HG03469 (cell line): Measurements from ENCODE around the gene SMIM3.
A peak's percentile ranks its signal among the peaks of the same experiment; 100 is the strongest.
"Not testable (repeated sequence)": the region's sequence is repeated elsewhere in the genome, so short reads cannot be mapped to it uniquely, and the experiment has no call there.

Source experiments
- ATAC-seq: cut with Tn5 transposase; IDR thresholded peaks from one replicate; pipeline ENCODE4 v1.9.1; 2021; ENCODE audit warnings: mild to moderate bottlenecking, moderate library complexity, moderate number of reproducible peaks; ENCODE audit not compliant: unreplicated experiment

The SMIM3 gene, protein sequence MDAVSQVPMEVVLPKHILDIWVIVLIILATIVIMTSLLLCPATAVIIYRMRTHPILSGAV

DNA sequence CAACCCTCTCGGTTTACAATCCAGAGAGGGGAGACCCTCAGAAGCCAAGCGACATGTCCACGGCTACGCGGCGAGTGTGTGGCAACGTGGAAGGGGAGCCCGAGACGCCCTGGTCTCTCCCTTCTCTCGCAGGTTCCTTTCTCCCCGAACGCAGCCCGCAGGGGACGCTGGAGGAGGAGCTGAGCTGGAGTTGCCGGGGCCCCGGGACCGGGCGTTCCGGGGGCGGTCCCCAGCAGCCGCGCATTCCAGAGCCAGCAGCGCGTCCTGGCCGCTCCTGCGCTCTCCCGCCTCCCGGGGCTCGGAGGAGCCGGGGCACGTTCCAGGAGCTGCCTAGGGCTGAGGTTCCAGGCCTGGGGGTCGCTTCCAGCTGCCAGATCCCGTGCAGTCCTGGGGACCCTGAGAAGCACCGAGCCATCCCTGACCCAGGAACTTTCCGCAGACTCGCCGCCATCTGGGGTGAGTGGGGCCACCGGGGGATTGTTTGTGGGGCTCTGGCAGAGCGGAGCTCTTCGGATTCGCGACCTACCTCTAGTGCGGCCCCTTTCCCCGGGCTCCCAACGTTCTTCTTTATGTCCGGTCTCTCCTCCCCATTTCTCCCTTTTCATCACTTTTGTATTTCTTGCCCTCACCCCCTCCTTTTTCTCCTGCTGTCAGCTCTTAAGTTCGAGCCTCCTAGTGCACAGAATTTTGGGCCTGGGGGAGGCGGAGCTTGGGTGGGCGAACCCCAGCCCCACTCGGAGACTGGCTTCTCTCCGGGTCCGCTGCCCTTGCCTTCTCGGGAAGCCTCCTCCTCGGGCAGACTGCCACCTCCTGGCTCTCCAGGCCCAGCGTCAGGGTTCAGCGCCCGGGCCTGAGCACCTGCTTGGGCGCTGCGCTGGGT lies at the start of gene SMIM3:
TSS of gene SMIM3 (plus strand) at position 241 of the 880 bp plus-strand sequence. CDS start 16,684 bp downstream, outside the sequence.
- no peak for ATAC-seq

DNA sequence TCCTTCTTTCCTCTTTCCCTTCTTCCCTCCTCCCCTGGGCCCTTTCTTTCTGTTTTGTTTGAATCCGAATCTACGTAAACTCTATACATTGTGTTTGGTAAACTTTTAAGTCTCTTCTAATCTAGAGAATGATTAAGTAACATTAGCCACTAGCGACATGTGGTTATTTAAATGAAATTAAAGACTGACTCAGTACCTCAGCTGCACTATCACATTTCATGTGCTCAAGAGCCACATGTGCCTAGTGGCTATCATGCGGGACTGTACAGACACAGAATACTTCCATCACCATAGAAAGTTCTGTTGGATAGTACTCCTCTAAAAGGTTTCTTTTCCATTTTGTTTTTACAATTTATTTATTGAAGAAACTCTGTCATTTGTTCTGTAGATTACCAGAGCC lies 48.7 kb upstream of the SMIM3 start:
- no peak for ATAC-seq

DNA sequence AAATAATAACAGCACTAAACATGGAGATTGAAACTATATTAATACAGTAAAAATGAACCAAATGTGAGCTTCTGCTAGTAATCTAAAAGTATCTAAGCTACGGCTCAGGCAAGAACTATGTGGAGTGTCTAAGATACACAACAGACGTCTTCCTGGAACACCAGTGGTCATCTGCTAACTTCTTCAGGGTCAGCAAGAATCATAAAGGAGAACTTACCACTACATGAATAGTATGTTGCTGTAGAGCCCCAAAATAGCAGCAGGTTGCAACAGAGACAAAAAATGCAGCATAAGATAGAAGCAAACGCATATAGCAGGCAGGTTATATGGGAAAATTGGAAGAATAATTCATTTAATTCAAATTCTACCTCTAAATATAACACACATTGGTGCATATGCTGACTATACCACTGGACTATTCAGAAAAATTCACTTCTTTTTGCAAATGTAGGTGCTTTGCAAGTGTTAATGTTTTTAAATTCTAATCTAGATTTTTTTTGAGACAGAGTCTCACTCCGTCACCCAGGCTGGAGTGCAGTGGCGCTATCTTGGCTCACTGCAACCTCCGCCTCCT lies 46.8 kb upstream of the SMIM3 start:
- ATAC-seq = no peak

DNA sequence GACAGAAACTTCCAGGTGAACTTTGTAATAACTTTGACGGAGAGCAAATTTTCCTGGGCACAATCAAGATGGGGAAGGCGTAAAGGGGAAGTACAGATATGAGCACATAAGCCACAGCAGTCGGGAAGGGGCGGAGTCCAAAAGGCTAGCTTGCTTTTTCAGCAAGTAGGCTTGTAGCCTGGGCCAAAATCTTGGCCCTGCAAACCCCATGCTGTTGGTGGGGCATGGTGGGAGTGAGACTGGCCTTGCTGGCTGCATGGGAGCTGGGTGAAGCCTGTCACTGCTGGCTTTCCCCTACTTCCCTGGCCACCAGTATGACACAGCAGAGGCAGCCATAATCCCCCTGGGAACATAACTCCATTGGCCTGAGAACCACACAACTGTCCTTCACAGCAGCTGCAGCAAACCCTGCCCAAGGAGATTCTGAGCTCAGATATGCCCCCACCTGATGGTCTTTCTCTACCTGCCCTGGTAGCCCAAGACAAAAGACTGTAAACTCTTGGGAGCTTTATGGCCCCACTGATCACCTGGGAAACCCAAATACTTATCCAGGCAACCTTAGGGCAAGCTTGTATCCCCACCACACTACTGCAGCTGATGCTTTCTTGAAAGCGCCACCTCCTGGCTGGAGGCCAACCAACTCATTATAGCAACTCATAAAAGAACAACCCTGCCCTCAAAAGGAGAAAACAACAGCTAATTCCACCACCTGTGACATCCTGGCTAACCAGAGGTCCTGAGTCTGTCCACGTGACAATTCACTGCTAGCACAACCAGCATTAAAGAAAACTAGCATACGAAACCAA lies 43.8 kb upstream of the SMIM3 start:
- no peak for ATAC-seq

DNA sequence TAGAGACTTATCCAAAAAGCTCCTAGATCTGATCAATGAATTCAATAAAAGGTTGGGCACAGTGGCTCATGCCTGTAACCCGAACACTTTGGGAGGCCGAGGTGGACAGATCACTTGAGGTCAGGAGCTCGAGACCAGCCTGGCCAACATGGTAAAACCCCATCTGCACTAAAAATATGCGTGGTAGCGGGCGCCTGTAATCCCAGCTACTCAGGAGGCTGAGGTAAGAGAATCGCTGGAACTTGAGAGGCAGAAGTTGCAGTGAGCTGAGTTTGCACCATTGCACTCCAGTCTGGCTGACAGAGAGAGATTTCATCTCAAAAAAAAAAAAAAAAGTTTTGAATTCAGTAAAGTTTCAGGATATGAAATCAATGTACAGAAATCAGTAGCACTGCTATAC lies 39.7 kb upstream of the SMIM3 start:
- ATAC-seq = no peak

DNA sequence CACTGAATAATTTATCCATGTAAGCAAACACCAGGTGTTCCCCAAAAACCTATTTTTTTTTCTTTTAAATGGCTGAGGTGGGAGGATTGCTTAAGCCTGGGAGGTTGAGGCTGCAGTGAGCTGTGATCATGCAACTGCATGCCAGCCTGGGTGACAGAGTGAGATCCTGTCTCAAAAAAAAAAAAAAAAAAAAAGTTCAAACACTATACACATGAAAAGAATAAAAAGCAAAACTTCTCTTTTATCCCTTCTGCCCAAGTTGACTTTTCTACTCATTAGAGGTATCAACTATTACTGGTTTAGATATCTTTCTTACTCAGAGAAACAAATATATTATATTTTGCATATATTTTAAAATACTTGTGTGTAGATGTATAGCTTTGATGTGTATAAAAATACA lies 37.6 kb upstream of the SMIM3 start:
- ATAC-seq = no peak

DNA sequence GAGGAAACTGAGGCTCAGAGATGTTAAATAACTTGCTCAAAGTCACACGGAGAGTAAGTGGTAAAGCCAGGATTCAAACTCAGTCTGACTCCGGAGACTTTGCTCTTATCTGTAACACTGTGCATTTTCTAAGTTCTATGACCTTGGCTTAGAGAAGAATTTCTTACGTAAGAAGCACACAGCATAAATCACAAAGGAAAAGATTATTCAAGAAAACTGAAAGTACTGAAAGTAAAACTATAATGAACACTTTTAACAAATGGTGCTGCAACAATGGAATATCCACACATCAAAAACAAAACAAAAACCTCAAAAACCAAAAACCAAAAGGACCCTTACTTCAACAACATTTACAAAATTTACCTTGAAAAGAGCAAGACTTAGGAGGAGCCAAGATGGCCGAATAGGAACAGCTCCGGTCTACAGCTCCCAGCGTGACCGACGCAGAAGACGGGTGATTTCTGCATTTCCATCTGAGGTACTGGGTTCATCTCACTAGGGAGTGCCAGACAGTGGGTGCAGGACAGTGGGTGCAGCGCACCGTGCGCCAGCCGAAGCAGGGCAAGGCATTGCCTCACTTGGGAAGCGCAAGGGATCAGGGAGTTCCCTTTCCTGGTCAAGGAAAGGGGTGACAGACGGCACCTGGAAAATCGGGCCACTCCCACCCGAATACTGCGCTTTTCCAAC lies 36.0 kb upstream of the SMIM3 start:
- ATAC-seq = not testable (repeated sequence)

DNA sequence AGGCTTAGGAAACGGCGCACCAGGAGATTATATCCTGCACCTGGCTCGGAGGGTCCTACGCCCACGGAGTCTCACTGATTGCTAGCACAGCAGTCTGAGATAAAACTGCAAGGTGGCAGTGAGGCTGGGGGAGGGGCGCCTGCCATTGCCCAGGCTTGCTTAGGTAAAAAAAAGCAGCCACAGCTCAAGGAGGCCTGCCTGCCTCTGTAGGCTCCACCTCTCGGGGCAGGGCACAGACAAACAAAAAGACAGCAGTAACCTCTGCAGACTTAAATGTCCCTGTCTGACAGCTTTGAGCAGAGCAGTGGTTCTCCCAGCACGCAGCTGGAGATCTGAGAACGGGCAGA lies 35.4 kb upstream of the SMIM3 start:
- not testable (repeated sequence) for ATAC-seq

DNA sequence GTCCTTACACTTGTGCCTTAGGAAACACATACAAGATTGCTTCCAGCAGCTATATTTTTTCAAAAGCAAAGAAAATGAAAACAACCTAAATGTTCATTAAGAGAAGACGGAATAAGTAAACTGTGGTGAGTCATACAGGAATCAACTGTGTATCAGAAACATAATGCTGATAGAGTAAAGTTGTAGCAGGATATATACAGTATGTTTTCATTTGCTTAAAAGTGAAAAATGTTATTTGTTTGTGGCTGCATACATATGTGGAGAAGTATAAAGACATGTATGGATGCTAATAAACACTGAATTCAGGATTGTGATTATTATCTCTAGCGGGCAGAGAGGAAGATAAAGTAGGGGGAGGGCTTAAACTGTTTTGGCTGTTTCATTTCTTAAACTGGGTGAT lies 28.1 kb upstream of the SMIM3 start:
- ATAC-seq = no peak

DNA sequence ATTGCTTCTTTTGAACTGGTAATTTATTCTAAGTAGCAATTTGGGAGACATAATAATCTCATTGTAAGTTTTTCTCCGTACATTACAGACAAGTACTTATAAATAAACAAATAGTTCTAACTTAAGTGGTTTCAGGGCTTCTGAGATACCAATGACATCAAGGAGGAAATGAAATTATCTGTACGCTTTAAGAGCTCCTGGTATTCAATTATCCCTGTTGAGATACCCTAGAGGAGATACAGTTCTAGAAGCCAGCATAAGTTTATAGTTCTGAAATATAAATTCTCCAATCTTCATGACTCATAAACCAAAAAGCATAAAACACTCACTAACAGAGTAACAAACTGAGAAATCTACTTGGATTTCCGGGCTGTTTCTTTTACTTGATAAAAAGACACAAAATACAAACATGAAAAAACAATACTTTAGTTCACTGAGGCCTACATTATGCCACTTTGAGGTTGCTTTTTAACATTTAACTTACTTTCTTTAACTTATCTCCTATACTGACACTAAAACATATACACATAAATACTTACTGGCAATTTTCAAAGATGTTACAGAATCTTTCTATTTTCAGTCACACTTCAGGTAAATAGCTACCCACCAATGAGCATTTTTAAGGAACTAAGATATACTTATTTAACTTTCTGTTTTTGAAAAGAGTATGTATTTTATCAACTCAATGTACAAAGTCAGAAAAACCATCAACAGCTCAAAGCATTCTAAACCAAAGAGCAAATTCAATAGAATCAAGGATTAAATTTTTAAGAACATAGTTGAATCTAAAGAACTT lies 27.3 kb upstream of the SMIM3 start:
- ATAC-seq = no peak

DNA sequence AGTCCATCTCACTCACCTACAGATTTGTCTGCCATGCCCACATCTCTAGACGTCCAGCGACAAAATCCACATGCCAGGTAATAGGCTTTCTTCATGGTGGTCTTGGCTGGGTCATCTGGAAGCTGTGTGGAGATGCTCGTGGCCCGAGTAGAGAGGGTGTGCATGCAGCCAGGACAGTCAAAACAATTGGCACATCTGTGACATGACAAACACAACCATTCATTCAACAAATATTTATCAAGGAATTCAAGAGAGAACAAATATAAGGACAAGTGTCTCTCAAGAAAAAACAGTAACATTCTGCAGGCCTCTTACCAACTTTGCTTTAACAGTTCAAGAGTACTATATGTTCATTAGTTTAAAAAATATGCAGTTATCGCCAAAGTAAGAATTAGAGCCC lies 25.1 kb upstream of the SMIM3 start:
- no peak for ATAC-seq

DNA sequence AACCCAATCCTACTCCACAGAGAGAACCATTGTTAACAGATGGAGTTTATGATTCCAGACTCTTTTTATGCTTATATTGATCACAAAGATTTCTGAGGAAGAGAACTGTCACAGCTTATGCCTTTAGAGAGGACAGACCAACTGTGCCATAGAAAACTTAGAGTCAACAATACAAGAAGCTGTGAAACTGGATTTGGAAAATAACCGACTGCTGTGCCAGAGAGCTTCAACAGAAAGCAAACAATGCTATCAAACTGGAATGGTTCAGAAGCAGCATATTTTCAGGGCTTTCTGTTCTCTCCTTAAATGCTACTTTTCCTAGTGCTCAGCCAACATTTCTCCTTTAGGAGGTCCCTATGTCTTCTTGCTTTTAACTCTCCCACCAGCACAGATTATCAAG lies 24.7 kb upstream of the SMIM3 start:
- no peak for ATAC-seq

DNA sequence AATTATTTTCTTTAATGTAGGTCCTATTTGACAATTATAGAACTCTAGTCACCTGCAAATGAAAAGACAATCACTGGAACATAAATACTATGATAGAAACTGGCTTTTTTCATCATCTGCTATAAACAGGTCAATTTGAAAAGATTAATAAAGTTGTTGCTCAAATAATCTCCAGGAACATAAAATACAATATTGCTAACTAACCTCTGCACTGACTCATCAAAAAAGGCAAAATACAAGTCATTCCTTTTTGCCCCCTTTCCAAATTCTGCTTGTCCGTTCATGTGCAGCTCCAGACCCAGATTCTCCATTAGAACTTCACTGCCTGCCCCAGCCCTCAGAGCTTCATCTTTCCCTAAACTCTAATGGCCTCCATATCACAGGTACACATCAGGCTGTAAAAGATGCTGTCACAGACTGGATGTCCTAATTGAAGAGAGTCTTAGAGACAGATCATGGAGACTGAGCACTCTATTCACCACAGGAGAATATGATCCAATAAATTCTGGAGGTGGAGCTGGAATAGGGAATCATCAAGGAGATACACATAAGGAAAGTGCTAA lies 21.4 kb upstream of the SMIM3 start:
- ATAC-seq = no peak

DNA sequence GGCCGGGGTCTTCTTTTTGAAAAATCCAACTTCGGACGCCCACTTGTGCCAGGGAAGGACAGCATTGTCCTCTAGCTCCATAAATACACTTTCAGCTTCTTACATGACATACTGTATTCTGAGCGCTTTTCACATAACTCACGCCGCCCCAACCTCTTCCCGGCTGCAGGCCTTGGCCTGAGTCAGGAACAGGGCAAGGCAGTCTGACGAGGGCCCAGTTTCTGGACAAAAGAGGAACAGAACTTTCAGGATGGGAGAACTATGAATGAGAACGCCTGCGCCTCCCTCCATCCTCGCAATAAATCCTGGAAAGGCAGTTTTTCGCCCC lies 20.4 kb upstream of the SMIM3 start:
- peak; percentile 1 for ATAC-seq

DNA sequence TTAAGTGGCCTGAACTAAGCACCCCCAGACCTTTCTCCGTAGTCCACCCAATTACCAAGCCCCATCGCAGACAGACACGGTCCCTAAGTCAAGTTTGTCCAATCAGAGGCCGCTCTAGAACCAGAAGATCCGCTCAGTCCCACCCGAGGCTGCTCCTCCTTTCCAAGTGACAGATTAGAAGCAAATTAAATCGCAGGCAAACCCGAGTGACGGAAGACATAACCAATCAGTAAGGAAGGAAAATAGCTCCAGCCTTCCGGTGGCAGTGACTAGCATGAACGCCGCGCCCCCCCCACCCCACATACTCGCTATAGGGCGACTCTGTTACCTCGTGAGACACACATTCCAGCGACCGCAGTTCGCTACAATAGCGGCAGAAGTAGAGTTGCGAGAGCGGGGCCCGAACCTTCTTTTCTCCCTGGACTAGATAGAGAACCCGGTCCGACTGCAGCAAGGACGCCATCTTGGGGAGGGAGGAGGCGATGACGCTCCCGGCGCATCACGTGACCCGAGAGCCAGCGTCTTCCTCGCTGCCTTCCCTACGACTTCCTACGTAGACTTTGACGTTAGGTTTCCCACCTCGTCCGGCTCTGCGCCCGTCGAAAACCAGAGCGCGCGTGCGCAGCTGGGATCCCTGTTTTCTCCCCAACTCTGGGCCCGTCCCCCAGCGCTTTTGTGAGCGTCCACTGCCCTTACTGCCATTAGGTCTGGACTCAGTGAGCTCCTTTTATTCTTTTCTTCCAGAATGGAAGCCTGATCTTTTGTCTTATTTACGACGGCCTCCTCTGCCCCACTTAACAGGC lies 19.8 kb upstream of the SMIM3 start, which contains the start of gene DCTN4:
TSS of gene DCTN4 (minus strand) at position 487 of the 803 bp plus-strand sequence. CDS start at position 463, 24 bp downstream.
- ATAC-seq = peak; percentile 92

DNA sequence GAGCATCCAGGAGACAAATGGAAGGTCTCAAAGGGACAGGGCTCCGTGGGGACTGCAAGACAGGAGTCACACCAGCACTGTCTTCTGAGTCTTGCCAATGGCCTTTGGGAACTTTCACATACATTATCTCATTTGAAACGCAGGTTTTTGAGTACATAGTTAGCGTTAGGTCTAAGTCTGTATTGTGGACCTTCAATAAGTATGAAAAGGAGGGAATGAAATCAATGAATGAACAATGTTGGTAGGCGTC lies 19.3 kb upstream of the SMIM3 start:
- ATAC-seq = no peak

DNA sequence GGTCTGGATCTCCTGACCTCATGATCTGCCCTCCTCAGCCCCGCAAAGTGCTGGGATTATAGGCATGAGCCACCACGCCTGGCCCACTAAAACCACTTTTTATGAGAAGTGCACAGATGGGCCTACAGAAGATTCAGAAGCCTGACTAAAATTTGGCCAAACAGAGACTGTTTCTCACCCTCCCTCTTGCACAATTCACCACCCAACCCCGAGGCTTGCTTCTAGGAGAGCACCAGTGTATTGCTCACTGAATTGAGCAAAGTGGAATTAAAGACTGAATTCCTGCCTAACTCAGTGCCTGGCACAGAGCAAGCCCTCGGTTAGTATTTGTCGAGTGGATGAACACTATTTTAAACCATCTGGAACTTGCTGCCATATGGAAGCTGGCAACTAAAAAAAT lies 16.3 kb upstream of the SMIM3 start:
- no peak for ATAC-seq

DNA sequence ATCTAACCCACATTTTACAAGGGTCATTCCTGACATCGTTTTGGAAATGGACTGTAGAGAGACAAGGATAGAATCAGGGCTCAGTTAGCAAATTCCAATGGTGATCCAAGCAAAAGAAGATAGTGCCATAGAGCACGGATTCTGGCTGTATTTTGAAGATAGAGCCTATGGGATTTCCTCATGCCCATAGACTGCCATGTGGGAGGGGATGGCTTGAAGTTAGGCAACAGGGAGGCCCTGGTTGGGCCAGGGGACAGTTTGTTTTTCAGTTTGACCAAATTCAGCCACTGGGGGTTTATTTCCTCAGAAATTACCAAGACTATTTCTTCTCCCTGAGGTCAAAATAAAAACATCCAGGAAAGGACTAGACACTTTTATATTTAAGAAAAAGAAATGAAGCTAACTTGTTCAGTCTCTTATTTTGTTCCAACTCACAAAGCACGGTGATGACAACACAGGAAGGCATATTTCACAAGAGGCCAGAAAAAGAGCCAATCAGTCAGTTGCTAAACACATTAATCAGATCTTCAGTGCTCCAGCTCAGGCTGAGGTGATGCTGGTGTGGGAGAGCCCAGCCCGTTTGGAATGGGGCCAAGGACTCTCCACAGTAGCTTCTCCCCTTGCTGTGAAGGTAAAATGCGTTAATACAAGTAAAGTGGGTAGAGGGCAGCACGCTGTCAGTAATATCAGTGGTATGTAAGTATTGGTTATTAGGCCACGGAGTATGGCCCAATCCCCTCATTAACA lies 15.4 kb upstream of the SMIM3 start:
- no peak for ATAC-seq

DNA sequence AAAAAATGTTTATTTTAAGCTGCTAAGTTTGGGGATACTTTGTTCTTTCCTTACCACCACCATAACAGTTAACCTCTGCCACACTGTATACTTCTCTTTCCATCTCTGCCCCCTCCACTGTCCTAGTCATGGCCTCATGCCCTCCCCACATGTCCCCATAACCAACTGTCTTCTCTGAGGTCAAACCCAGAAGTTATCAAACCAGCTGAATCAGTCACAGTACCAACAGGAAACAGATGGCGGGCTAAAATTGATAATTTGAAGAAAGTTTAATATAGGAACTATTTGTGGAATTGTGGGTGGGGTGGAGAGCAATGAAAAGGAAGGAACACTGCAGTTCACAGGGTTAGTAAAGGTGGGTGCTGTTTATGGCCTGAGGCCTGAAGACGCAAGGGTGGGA lies 14.0 kb upstream of the SMIM3 start:
- no peak for ATAC-seq
